Gastroesophageal sphincter (tissue), 3 donors: Measurements from ENCODE around the gene SYCP3.

Experiments
- EP300 ChIP-seq: sonication (generic); formaldehyde crosslinking; IDR thresholded peaks from one replicate; pipeline ENCODE4 v1.6.1; 2017; ENCODE audit warnings: antibody characterized with exemption, mild to moderate bottlenecking
- POLR2A ChIP-seq, 2 donors: fragments of 450-650 bp; IDR thresholded peaks; one replicate each; pipeline ENCODE4 v1.6.1; 2017; ENCODE audit warnings: antibody characterized with exemption in 2 of 2, mild to moderate bottlenecking in 2 of 2, moderate library complexity in 1 of 2
- POLR2AphosphoS5 ChIP-seq: sonication (generic); formaldehyde crosslinking; IDR thresholded peaks from one replicate; pipeline ENCODE4 v1.6.1; 2017; ENCODE audit warnings: antibody characterized with exemption
- TF ChIP-seq, protein P1 (sequence below), 4 experiments: fragments of 200-600 bp in 2 of 4; fragments of 450-650 bp in 2 of 4; sonication (generic) in 1 of 4; IDR thresholded peaks; one replicate each; pipeline ENCODE4 v1.5.1; 2017 to 2019; ENCODE audit warnings: antibody characterized with exemption in 4 of 4, mild to moderate bottlenecking in 2 of 4, moderate library complexity in 2 of 4

- no peak for TF ChIP-seq POLR2A (IDR thresholded peaks at IDR 0.05)
- TF ChIP-seq EP300 = no peak
- TF ChIP-seq, protein P1, sequence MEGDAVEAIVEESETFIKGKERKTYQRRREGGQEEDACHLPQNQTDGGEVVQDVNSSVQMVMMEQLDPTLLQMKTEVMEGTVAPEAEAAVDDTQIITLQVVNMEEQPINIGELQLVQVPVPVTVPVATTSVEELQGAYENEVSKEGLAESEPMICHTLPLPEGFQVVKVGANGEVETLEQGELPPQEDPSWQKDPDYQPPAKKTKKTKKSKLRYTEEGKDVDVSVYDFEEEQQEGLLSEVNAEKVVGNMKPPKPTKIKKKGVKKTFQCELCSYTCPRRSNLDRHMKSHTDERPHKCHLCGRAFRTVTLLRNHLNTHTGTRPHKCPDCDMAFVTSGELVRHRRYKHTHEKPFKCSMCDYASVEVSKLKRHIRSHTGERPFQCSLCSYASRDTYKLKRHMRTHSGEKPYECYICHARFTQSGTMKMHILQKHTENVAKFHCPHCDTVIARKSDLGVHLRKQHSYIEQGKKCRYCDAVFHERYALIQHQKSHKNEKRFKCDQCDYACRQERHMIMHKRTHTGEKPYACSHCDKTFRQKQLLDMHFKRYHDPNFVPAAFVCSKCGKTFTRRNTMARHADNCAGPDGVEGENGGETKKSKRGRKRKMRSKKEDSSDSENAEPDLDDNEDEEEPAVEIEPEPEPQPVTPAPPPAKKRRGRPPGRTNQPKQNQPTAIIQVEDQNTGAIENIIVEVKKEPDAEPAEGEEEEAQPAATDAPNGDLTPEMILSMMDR (IDR thresholded peaks at IDR 0.05) = no peak
- no peak for TF ChIP-seq POLR2AphosphoS5
Measured at GRCh38 chr12:101743724-101744472, 4.6 kb upstream of the SYCP3 start.
